ENCODE data around the gene TRIM62.
A peak's percentile ranks its signal among the peaks of the same experiment; 100 is the strongest.

TRIM62 gene

GRCh38 chr1:33097137-33097611, 84.7 kb downstream of the TRIM62 start:
- DNase-seq = peak; percentile 48
- no peaks in the 10 kb centered on the region for H3K36me3 ChIP-seq (replicated peaks)
- no peaks in the 10 kb centered on the region for H3K27me3 ChIP-seq (replicated peaks)
- TF ChIP-seq CTCF (IDR thresholded peaks at IDR 0.05; ENCODE audit: low read depth, low read length, missing control alignments) = no peak
- H3K4me3 ChIP-seq (ENCODE audit: low read depth, low read length) = no peak overlapping the region
- in situ Hi-C loops (cut with HindIII; ENCODE audit: low pct_ligation_motif_present, low sequenced_read_pairs) = no loop called here
- no peak overlapping the region for H3K27ac ChIP-seq

- in situ Hi-C loops (cut with HindIII; ENCODE audit: low pct_ligation_motif_present, low sequenced_read_pairs) = no loop called here
- DNase-seq = no peak
- Histone ChIP-seq H3K36me3 (replicated peaks) (no peaks in the 10 kb centered on the region), H3K27ac (no peak overlapping the region), H3K27me3 (replicated peaks) (no peaks in the 10 kb centered on the region), H3K4me3 (ENCODE audit: low read depth, low read length) (no peak overlapping the region)
- TF ChIP-seq CTCF (IDR thresholded peaks at IDR 0.05; ENCODE audit: low read depth, low read length, missing control alignments) = no peak
These were observed 85.4 kb downstream of the TRIM62 start for GRCh38 chr1:33096363-33097005.
